GM10266 (cell line): ENCODE measurements around the gene TRIM71.
"Not testable (repeated sequence)": the region's sequence is repeated elsewhere in the genome, so short reads cannot be mapped to it uniquely, and the experiment has no call there.

Experiments
- DNase-seq: peaks from one replicate; pipeline ENCODE4 v3.0.0; 2012; ENCODE audit errors: extremely low spot score
- CTCF ChIP-seq: IDR thresholded peaks from 2 replicates; pipeline ENCODE4 v1.5.1; 2012; ENCODE audit warnings: mild to moderate bottlenecking, low read depth; ENCODE audit not compliant: control insufficient read depth, insufficient read depth; ENCODE audit errors: missing control alignments

TRIM71 gene

GRCh38 chr3:32817558-32818228, at the start of gene TRIM71:
Gene TRIM71, plus strand, starts transcription at chr3:32817997. Its CDS starts 84 bp downstream, at chr3:32818081.
- peak; percentile 56 for DNase-seq
- no peak for TF ChIP-seq CTCF

GRCh38 chr3:32778389-32778788, 39.4 kb upstream of the TRIM71 start:
- no peak for TF ChIP-seq CTCF
- DNase-seq, result no peak

- DNase-seq, result no peak
- no peak for TF ChIP-seq CTCF
These were observed 37.6 kb upstream of the TRIM71 start for GRCh38 chr3:32780071-32780734.

GRCh38 chr3:32780735-32781210, 37.0 kb upstream of the TRIM71 start:
- peak; percentile 2 for TF ChIP-seq CTCF
- DNase-seq, result peak; percentile 46

- DNase-seq, result peak; percentile 80
These were observed 36.4 kb upstream of the TRIM71 start for GRCh38 chr3:32781211-32781968.

GRCh38 chr3:32781969-32782270, 35.9 kb upstream of the TRIM71 start:
- DNase-seq, result not testable (repeated sequence)

More at GRCh38 chr3:32781211-32781968, 36.4 kb upstream of the TRIM71 start:
- TF ChIP-seq CTCF, result peak; percentile 97

- no peak for TF ChIP-seq CTCF
- no peak for DNase-seq
These were observed 35.4 kb upstream of the TRIM71 start for GRCh38 chr3:32782407-32782806.
